HepG2 (cell line): Measurements from ENCODE around the gene DPEP3. TPM values are rescaled to one million over a fixed set of nuclear protein-coding genes. Genes with fewer than 3 reads are reported as not detected.

ENCODE experiments used
- ATF7-NPFF ChIP-seq: sonication (generic); formaldehyde crosslinking; IDR thresholded peaks from 2 replicates; pipeline ENCODE4 v1.8.1; 2023; ENCODE audit warnings: mild to moderate bottlenecking, low read depth, missing genetic modification reagents, moderate library complexity
- BRF2 ChIP-seq: sonication (generic); formaldehyde crosslinking; IDR thresholded peaks from 2 replicates; pipeline ENCODE4 v1.8.1; 2022; ENCODE audit warnings: mild to moderate bottlenecking, missing genetic modification reagents
- CAMTA2 ChIP-seq: sonication (generic); formaldehyde crosslinking; IDR thresholded peaks from 2 replicates; pipeline ENCODE4 v1.4.0; 2020; ENCODE audit warnings: mild to moderate bottlenecking, missing genetic modification reagents, borderline replicate concordance
- HOXA7 ChIP-seq: sonication (generic); formaldehyde crosslinking; IDR thresholded peaks from 2 replicates; pipeline ENCODE4 v1.8.1; 2022; ENCODE audit warnings: mild to moderate bottlenecking, missing genetic modification reagents, moderate library complexity
- LBX2 ChIP-seq: sonication (generic); formaldehyde crosslinking; IDR thresholded peaks from 2 replicates; pipeline ENCODE4 v1.5.0; 2020; ENCODE audit warnings: missing genetic modification reagents, mild to moderate bottlenecking, borderline replicate concordance
- MAZ ChIP-seq, 2 experiments: sonication (generic) in 1 of 2; formaldehyde crosslinking in 1 of 2; IDR thresholded peaks; 2 replicates each; pipeline versions ENCODE4 v1.5.0 to v1.6.1; 2012 to 2020; ENCODE audit warnings: low read depth in 2 of 2, mild to moderate bottlenecking in 2 of 2, borderline replicate concordance in 1 of 2, improper control_type of control experiment in 1 of 2, low read length in 1 of 2, missing genetic modification reagents in 1 of 2, moderate library complexity in 1 of 2
- MED8 ChIP-seq: sonication (generic); formaldehyde crosslinking; IDR thresholded peaks from 2 replicates; pipeline ENCODE4 v1.8.1; 2023; ENCODE audit warnings: mild to moderate bottlenecking, missing genetic modification reagents; ENCODE audit not compliant: insufficient replicate concordance
- NONO ChIP-seq, 2 experiments: fragments of 450-650 bp in 1 of 2; sonication (generic) in 1 of 2; formaldehyde crosslinking in 1 of 2; IDR thresholded peaks in 1 of 2; conservative IDR thresholded peaks in 1 of 2; 2 replicates each; pipeline versions ENCODE4 v1.6.1 to v1.8.0; 2017 to 2022; ENCODE audit warnings: mild to moderate bottlenecking in 1 of 2, missing genetic modification reagents in 1 of 2, moderate library complexity in 1 of 2
- POLR2G ChIP-seq: fragments of 200-400 bp; formaldehyde crosslinking; IDR thresholded peaks from 2 replicates; pipeline ENCODE4 v1.6.1; 2018; ENCODE audit warnings: mild to moderate bottlenecking, low read depth, low read length, moderate library complexity
- SMAD9 ChIP-seq: sonication (generic); formaldehyde crosslinking; IDR thresholded peaks from 2 replicates; pipeline ENCODE4 v1.5.1; 2020; ENCODE audit warnings: mild to moderate bottlenecking, missing genetic modification reagents
- SYNCRIP ChIP-seq: fragments of 200-400 bp; formaldehyde crosslinking; IDR thresholded peaks from 2 replicates; pipeline ENCODE4 v1.6.1; 2018; ENCODE audit warnings: mild to moderate bottlenecking, low read depth, low read length; ENCODE audit not compliant: insufficient read depth
- TGIF2 ChIP-seq: IDR thresholded peaks from 2 replicates; pipeline ENCODE4 v1.6.1; 2016; ENCODE audit warnings: control low read depth, missing compliant biosample characterization
- U2AF1 ChIP-seq: fragments of 200-400 bp; formaldehyde crosslinking; optimal IDR thresholded peaks from 2 replicates; pipeline ENCODE3; 2017; ENCODE audit warnings: mild to moderate bottlenecking, low read depth, low read length
- ZMYM3 ChIP-seq: sonication (generic); formaldehyde crosslinking; IDR thresholded peaks from 2 replicates; pipeline ENCODE4 v1.5.1; 2020; ENCODE audit warnings: mild to moderate bottlenecking, missing genetic modification reagents
- ZNF256 ChIP-seq: sonication (generic); formaldehyde crosslinking; conservative IDR thresholded peaks from 2 replicates; pipeline ENCODE4 v1.4.0; 2020; ENCODE audit warnings: missing genetic modification reagents
- ZNF407 ChIP-seq: sonication (generic); formaldehyde crosslinking; IDR thresholded peaks from one replicate; pipeline ENCODE4 v1.5.1; 2020; ENCODE audit warnings: mild to moderate bottlenecking, missing genetic modification reagents; ENCODE audit errors: not compliant biosample characterization
- ZNF558 ChIP-seq: sonication (generic); formaldehyde crosslinking; IDR thresholded peaks from 2 replicates; pipeline ENCODE4 v1.9.0; 2022; ENCODE audit warnings: mild to moderate bottlenecking, missing genetic modification reagents, borderline replicate concordance
- ZNF768 ChIP-seq: sonication (generic); formaldehyde crosslinking; IDR thresholded peaks from 2 replicates; pipeline ENCODE4 v1.4.0; 2020; ENCODE audit warnings: missing genetic modification reagents
- polyA plus RNA-seq, 8 experiments: library from polyadenylated mRNA; depleted of rRNA in 3 of 8; stranded (reverse) in 7 of 8; unstranded in 1 of 8; fragments of >200 nt; fragmentation: Illumina TruSeq in 4 of 8; extraction: Trizol in 4 of 8; gene quantifications; 2 replicates each; pipeline versions ENCODE4 v1.2.1 to v1.2.3, GENCODE V29; 2011 to 2016; ENCODE audit warnings: low read depth in 4 of 8, missing spikeins in 1 of 8, mixed read lengths in 1 of 8; ENCODE audit not compliant: insufficient read depth in 1 of 8
- total RNA-seq, 5 experiments: library from RNA; depleted of rRNA; stranded (reverse); fragments of >200 nt; fragmentation: Illumina TruSeq; extraction: Trizol; gene quantifications; 2 replicates each; pipeline ENCODE4 v1.2.3, GENCODE V29; 2016; ENCODE audit warnings: low read depth in 1 of 5

The DPEP3 gene
- total and polyA plus RNA-seq, 2 of the 13 experiments (the other 11 are each of a cell fraction or from before 2014, with no cell fraction given) = not detected

GRCh38 chr16:67993207-67994039 lies 13.1 kb upstream of the DPEP3 start (continued):
- TF ChIP-seq ZMYM3 (peak; percentile 71), ZNF407 (CRISPR knock-in tag) (no peak), NONO (IDR thresholded peaks at IDR 0.05) (no peak), NONO (CRISPR knock-in tag; conservative IDR thresholded peaks at IDR 0.05) (peak; percentile 86), ZNF558 (no peak), SYNCRIP (no peak), MAZ (IDR thresholded peaks at IDR 0.05; ENCODE audit: borderline replicate concordance, low read depth, low read length) (peak; percentile 60; the same call in 1 of the 2 replicates), MAZ (CRISPR knock-in tag; IDR thresholded peaks at IDR 0.05; ENCODE audit: low read depth) (peak; percentile 89), LBX2 (CRISPR knock-in tag) (peak; percentile 15; the same call in 1 of the 2 replicates), BRF2 (CRISPR knock-in tag) (no peak), ZNF256 (CRISPR knock-in tag) (peak; percentile 67; the same call in 1 of the 2 replicates), SMAD9 (no peak), CAMTA2 (CRISPR knock-in tag) (no peak; the same call in 1 of the 2 replicates), POLR2G (peak; percentile 75), U2AF1 (peak; percentile 53), ATF7-NPFF (peak; percentile 85), ZNF768 (CRISPR knock-in tag) (peak; percentile 74; the same call in 1 of the 2 replicates), HOXA7 (no peak), MED8 (no peak), TGIF2 (CRISPR knock-in tag) (peak; percentile 24; the same call in 1 of the 2 replicates)
